ENCODE measurements around the gene TBX15. TPM values are rescaled to one million over a fixed set of nuclear protein-coding genes. Genes with fewer than 3 reads are reported as not detected.

The TBX15 gene
- polyA plus RNA-seq (2012; ENCODE audit: low read depth, missing spikeins), result 0.03 TPM

- FAIRE-seq (no peak), DNase-seq (ENCODE audit: insufficient read length, low spot score) (no peak)
- TF ChIP-seq SPI1 (IDR thresholded peaks at IDR 0.05; ENCODE audit: low read depth, low read length) (no peak), PAX5 (IDR thresholded peaks at IDR 0.05; ENCODE audit: insufficient read depth, low read length, severe bottlenecking) (no peak), POU2F2 (IDR thresholded peaks at IDR 0.05; ENCODE audit: low read depth, low read length) (no peak)
Observed at GRCh38 chr1:118988186-118989005, at the start of gene TBX15. TSS of gene TBX15 (minus strand) at chr1:118988343. CDS start at chr1:118987795, 548 bp downstream.

- DNase-seq (ENCODE audit: insufficient read length, low spot score), result no peak
- TF ChIP-seq POLR2AphosphoS5 (IDR thresholded peaks at IDR 0.05; ENCODE audit: low read depth, low read length) (no peak), TAF1 (IDR thresholded peaks at IDR 0.05; ENCODE audit: low read depth, low read length) (no peak), PAX5 (IDR thresholded peaks at IDR 0.05; ENCODE audit: insufficient read depth, low read length, severe bottlenecking) (no peak), POU2F2 (IDR thresholded peaks at IDR 0.05; ENCODE audit: low read depth, low read length) (no peak), POLR2A (IDR thresholded peaks at IDR 0.05; ENCODE audit: low read depth, low read length) (no peak), SPI1 (IDR thresholded peaks at IDR 0.05; ENCODE audit: low read depth, low read length) (no peak)
- no peak for FAIRE-seq
Observed at GRCh38 chr1:119034359-119034758, 46.2 kb upstream of the TBX15 start.

GRCh38 chr1:119032986-119033385 is 44.8 kb upstream of the TBX15 start:
- FAIRE-seq (no peak), DNase-seq (ENCODE audit: insufficient read length, low spot score) (no peak)
- TF ChIP-seq POLR2A (IDR thresholded peaks at IDR 0.05; ENCODE audit: low read depth, low read length) (no peak), POU2F2 (IDR thresholded peaks at IDR 0.05; ENCODE audit: low read depth, low read length) (no peak), SPI1 (IDR thresholded peaks at IDR 0.05; ENCODE audit: low read depth, low read length) (no peak), PAX5 (IDR thresholded peaks at IDR 0.05; ENCODE audit: insufficient read depth, low read length, severe bottlenecking) (no peak)

GRCh38 chr1:119027759-119028158 is 39.6 kb upstream of the TBX15 start:
- FAIRE-seq (no peak), DNase-seq (ENCODE audit: insufficient read length, low spot score) (no peak)
- no peak for TF ChIP-seq TAF1 (IDR thresholded peaks at IDR 0.05; ENCODE audit: low read depth, low read length)
- no peak for TF ChIP-seq PAX5 (IDR thresholded peaks at IDR 0.05; ENCODE audit: insufficient read depth, low read length, severe bottlenecking)

- DNase-seq (ENCODE audit: insufficient read length, low spot score) (no peak), FAIRE-seq (no peak)
- TF ChIP-seq SPI1 (IDR thresholded peaks at IDR 0.05; ENCODE audit: low read depth, low read length) (no peak), POLR2A (IDR thresholded peaks at IDR 0.05; ENCODE audit: low read depth, low read length) (no peak), POLR2AphosphoS5 (IDR thresholded peaks at IDR 0.05; ENCODE audit: low read depth, low read length) (no peak), PAX5 (IDR thresholded peaks at IDR 0.05; ENCODE audit: insufficient read depth, low read length, severe bottlenecking) (no peak), POU2F2 (IDR thresholded peaks at IDR 0.05; ENCODE audit: low read depth, low read length) (no peak), TAF1 (IDR thresholded peaks at IDR 0.05; ENCODE audit: low read depth, low read length) (no peak)
Observed at GRCh38 chr1:119026956-119027355, 38.8 kb upstream of the TBX15 start.

GRCh38 chr1:119015547-119015946 is 27.4 kb upstream of the TBX15 start:
- DNase-seq (ENCODE audit: insufficient read length, low spot score), result no peak
- no peak for TF ChIP-seq TAF1 (IDR thresholded peaks at IDR 0.05; ENCODE audit: low read depth, low read length)
- no peak for TF ChIP-seq PAX5 (IDR thresholded peaks at IDR 0.05; ENCODE audit: insufficient read depth, low read length, severe bottlenecking)
- FAIRE-seq, result no peak

GRCh38 chr1:119012383-119012782 is 24.2 kb upstream of the TBX15 start:
- TF ChIP-seq POLR2AphosphoS5 (IDR thresholded peaks at IDR 0.05; ENCODE audit: low read depth, low read length), result no peak
- no peak for TF ChIP-seq POU2F2 (IDR thresholded peaks at IDR 0.05; ENCODE audit: low read depth, low read length)
- TF ChIP-seq PAX5 (IDR thresholded peaks at IDR 0.05; ENCODE audit: insufficient read depth, low read length, severe bottlenecking), result no peak
- no peak for TF ChIP-seq TAF1 (IDR thresholded peaks at IDR 0.05; ENCODE audit: low read depth, low read length)
- no peak for TF ChIP-seq POLR2A (IDR thresholded peaks at IDR 0.05; ENCODE audit: low read depth, low read length)
- TF ChIP-seq SPI1 (IDR thresholded peaks at IDR 0.05; ENCODE audit: low read depth, low read length), result no peak
- DNase-seq (ENCODE audit: insufficient read length, low spot score) (no peak), FAIRE-seq (no peak)

- no peak for TF ChIP-seq POLR2A (IDR thresholded peaks at IDR 0.05; ENCODE audit: low read depth, low read length)
- no peak for TF ChIP-seq TAF1 (IDR thresholded peaks at IDR 0.05; ENCODE audit: low read depth, low read length)
- TF ChIP-seq POLR2AphosphoS5 (IDR thresholded peaks at IDR 0.05; ENCODE audit: low read depth, low read length), result no peak
- TF ChIP-seq PAX5 (IDR thresholded peaks at IDR 0.05; ENCODE audit: insufficient read depth, low read length, severe bottlenecking), result no peak
- no peak for TF ChIP-seq SPI1 (IDR thresholded peaks at IDR 0.05; ENCODE audit: low read depth, low read length)
- TF ChIP-seq POU2F2 (IDR thresholded peaks at IDR 0.05; ENCODE audit: low read depth, low read length), result no peak
- FAIRE-seq (no peak), DNase-seq (ENCODE audit: insufficient read length, low spot score) (no peak)
Observed at GRCh38 chr1:119011706-119012105, 23.6 kb upstream of the TBX15 start.

- no peak for FAIRE-seq
- TF ChIP-seq SPI1 (IDR thresholded peaks at IDR 0.05; ENCODE audit: low read depth, low read length) (no peak), TAF1 (IDR thresholded peaks at IDR 0.05; ENCODE audit: low read depth, low read length) (no peak), POLR2A (IDR thresholded peaks at IDR 0.05; ENCODE audit: low read depth, low read length) (no peak), PAX5 (IDR thresholded peaks at IDR 0.05; ENCODE audit: insufficient read depth, low read length, severe bottlenecking) (no peak), POU2F2 (IDR thresholded peaks at IDR 0.05; ENCODE audit: low read depth, low read length) (no peak), POLR2AphosphoS5 (IDR thresholded peaks at IDR 0.05; ENCODE audit: low read depth, low read length) (no peak)
- DNase-seq (ENCODE audit: insufficient read length, low spot score), result no peak
Observed at GRCh38 chr1:119011116-119011515, 23.0 kb upstream of the TBX15 start.

- no peak for TF ChIP-seq POLR2AphosphoS5 (IDR thresholded peaks at IDR 0.05; ENCODE audit: low read depth, low read length)
- no peak for TF ChIP-seq POLR2A (IDR thresholded peaks at IDR 0.05; ENCODE audit: low read depth, low read length)
- TF ChIP-seq POU2F2 (IDR thresholded peaks at IDR 0.05; ENCODE audit: low read depth, low read length), result no peak
- no peak for TF ChIP-seq SPI1 (IDR thresholded peaks at IDR 0.05; ENCODE audit: low read depth, low read length)
- TF ChIP-seq TAF1 (IDR thresholded peaks at IDR 0.05; ENCODE audit: low read depth, low read length), result no peak
- TF ChIP-seq PAX5 (IDR thresholded peaks at IDR 0.05; ENCODE audit: insufficient read depth, low read length, severe bottlenecking), result no peak
- FAIRE-seq (no peak), DNase-seq (ENCODE audit: insufficient read length, low spot score) (no peak)
Observed at GRCh38 chr1:119010201-119010600, 22.1 kb upstream of the TBX15 start.

Data from GM12891 (cell line).